HG02885 (cell line): ENCODE measurements around the gene AAR2.
A peak's percentile ranks its signal among the peaks of the same experiment; 100 is the strongest.

Experiments used
- ATAC-seq: cut with Tn5 transposase; IDR thresholded peaks from one replicate; pipeline ENCODE4 v1.9.1; 2021; ENCODE audit warnings: mild to moderate bottlenecking; ENCODE audit not compliant: unreplicated experiment, poor library complexity

AAR2 gene, protein sequence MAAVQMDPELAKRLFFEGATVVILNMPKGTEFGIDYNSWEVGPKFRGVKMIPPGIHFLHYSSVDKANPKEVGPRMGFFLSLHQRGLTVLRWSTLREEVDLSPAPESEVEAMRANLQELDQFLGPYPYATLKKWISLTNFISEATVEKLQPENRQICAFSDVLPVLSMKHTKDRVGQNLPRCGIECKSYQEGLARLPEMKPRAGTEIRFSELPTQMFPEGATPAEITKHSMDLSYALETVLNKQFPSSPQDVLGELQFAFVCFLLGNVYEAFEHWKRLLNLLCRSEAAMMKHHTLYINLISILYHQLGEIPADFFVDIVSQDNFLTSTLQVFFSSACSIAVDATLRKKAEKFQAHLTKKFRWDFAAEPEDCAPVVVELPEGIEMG

DNA sequence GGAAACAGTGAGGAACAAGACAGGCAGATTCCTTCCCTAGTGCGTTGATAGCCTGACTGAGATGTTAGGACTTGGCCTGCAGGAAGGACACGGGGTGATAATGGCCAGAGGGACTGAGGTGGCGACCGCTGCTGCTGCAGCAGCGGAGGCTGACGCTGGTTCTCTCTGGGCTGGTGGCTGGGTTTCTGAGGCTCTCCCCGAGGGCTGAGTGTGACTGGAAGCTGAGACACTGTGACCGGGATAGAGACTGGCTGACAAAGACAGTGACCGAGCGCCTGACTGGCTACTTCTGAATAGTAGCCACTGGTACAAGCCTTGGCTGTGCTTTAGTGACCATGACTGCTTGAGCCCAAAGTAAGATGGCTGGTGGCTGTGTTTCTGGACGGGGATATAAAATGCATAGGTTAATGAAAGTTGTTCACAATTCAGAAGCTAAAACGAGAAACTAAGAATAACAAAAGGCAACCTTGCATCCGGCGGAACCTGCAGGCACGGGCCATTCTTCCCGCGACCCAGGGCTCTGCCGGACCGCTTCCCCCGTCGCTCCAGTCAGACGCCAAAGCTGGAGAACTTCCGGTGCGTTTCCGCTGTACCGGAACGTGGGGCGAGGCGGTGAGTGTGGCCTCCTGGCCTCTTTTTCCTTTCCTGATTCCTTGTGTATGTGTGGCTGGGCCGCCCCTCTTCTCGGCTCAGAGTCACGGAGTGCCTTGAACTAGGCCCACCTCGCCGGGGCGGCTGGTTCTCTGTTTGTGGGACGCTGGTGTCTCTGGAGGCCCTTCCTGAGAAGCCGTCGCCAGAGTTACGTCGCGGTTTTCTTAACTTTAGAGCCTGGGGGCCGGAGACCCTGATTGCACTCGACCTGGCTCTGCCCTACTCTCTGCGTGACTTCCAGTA lies at the start of gene AAR2:
Gene AAR2 (plus strand): TSS at position 587 of the 894 bp plus-strand sequence. CDS start 3,391 bp downstream, outside the sequence.
- peak; percentile 83 for ATAC-seq

DNA sequence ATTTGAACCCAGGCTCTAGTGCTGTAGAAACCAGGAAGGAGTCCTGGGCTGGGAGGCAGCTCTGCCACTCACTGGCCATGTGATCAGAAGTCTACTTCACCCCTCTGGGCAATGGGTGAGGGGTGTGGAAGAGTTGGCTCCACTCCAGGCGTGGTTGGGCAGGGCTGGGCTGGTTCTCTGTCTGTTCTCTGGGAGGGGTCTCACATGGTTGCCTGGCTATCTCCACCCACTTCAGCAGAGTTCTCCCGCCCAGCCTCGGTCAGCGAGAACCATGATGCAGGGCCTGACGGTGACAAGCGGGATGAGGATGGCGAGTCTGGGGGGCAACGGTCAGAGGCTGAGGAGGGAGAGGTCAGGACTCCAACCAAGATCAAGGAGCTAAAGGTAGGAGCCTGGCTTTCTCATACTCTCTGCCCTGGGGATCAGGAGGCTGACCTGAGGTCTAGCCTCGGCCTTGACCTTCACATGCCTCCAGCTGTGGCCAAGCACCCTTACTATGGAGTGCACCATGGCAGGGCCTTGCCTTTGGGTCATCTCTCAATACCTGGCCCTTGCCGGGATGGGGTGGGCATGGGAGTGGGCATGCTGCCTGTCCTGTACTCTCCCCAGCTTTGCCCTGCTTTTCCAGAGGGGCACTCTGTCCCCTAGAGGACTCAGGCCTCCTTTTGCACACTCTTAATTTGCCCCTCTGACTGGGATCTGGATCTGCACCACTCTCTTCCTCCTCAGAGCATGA lies 42.1 kb upstream of the AAR2 start:
- ATAC-seq: no peak

DNA sequence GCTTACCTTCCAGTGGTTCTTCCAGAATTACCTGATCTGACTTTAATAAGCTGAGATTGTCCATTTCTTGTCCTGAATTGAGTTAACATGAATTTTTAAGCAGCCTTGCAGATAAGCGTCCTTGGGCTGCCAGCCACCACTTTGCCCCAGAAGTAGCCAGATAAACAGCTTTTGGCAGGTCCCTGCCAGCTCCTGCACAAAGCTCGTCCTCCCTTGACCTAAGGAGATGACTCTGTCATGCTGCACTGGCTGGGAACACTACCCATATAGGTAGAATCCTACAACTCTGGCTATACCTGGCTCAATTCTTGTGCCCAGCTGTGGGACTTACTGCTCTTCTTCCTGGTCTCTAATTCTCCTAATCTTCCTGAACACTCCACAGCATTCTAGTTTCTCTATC lies 39.6 kb upstream of the AAR2 start:
- ATAC-seq: no peak

DNA sequence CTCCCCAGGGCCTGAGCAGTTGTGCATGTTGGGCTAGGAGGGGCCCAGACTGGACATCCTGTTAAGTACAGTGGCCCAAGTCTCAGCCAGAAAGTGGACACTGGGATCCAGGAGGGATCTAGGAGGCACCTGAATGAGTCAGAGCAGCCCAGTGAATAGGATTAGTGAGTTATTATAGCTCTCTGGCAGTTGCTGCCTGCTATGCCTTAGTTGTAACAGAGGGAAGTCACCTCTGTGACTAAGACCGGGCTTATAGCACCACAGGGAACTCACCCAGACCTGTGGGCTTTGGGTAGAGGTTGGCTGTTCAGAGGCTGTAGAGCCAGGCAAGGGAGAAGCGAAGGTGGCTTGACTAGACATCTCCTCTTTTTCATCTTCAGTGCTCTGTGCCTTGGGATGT lies 39.0 kb upstream of the AAR2 start:
- no peak for ATAC-seq

DNA sequence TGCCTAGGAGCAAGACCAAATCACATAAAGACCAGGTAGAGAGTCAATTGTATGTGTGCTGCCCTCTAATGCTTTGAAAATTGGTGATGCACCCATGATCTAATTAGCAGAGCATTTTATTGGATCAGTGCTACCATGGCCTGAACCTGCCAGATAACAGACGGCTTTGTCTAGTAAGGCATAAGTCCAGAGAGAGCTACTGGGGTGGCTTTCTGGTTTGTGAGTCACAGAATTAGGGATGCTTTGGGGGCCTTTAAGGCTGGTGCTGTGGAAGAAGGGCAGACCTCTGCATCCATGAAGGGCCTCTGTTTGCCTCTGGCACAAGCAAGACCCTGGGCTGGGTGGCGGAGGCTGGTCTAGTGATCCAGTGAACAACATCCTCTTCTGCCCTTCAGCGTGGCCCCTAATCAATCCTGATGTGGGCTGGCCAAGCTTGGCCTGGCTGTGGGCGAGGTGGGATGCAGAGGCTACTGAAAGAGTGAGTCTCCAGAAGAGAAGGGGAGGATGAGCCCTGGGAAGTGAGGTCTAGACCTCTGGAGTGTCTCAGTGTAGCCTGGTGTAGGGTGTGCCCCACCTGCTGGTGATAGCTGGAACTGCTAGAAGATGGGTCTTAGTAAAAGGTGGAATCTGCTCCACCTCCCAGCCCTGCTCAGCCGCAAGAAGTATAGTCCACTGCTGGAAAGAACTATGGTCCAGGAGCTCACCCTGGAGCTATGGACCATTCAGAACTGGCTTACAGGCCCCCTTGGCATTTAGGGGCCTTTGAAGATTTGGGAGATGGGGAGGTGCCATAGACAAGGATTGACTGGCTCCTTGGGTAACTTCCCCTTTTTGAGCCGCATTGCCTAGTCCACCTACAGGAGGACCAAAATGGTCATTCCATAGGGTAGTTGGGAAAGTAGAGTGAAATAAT lies 36.7 kb upstream of the AAR2 start:
- ATAC-seq: peak; percentile 50

DNA sequence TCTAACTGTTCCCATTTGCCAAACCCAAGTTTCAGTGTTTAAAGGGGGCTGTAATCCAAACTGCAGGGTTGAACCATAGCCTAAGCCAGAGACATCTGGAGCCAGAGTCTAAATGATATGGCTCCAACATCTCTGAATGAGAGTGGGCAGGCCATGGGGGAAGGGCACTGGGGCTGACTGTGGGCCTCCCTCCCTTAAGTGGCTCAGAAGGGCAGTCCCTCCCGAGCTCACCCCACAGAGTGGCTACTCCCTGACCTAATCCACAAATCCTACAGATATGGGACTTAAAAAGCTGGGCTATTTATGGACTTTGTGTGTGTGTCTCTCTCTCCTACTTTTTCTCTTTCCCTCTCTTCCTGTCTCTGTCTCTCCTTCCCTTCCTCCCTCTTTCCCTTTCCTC lies 35.8 kb upstream of the AAR2 start:
- ATAC-seq: no peak

DNA sequence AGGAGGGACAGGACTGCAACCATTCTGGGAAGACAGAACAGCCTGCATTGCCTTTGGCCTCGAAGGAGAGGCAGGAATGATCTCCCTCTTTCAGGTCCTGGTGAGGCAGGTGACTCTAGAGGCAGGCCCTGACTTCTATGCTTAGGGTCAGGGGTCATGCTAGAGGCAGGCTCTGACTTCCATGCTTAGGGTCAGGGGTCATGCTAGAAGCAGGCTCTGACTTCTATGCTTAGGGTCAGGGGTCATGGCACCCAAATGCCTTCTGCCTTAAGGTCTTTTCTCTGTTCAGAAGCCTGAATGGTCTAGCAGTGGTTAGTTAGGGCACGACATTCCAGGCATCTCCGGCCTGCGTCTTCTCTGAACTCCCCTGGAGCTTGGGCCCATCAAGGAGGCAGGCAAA lies 35.1 kb upstream of the AAR2 start:
- ATAC-seq: no peak

DNA sequence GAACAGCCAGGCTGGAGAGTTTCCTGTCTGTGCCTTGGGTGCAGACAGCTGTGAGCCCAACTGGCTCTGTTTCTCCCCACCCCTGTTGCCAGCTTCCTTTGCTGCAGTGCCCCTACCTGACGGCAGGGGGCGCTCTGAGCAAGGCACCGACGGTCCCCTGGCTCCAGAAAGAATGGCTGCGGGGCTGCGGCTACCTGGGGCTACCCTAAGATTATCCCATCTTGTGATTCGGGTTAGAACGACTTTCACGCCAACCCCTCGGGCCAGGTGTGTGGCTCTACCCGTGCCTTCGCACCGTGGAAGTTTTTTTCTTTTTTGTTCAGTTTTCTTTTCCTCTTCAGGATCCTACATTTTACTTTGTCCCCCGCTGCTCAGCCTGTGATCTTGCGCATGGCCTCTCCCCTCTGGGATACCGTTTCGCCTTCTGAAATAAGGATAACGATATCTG lies 33.4 kb upstream of the AAR2 start:
- ATAC-seq: no peak

DNA sequence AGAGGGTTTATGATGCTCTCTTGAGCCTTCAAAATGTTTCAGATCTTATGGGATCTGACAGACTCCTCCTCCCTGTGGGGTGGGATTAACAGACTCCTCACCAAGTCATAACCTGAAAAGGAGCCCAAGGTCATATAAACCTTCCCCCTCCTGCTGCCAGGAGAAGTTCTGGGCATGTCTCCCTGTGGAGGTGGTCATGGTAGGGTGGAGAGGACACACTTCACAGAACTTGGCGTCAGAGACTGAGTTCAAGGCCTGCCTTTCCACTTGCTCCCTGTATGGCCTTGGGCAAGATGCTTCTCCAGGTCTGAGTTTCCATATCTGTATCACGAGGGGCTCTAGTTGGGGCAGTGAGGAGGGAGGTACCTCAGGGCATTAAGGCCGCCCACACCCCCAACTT lies 32.4 kb upstream of the AAR2 start:
- no peak for ATAC-seq

DNA sequence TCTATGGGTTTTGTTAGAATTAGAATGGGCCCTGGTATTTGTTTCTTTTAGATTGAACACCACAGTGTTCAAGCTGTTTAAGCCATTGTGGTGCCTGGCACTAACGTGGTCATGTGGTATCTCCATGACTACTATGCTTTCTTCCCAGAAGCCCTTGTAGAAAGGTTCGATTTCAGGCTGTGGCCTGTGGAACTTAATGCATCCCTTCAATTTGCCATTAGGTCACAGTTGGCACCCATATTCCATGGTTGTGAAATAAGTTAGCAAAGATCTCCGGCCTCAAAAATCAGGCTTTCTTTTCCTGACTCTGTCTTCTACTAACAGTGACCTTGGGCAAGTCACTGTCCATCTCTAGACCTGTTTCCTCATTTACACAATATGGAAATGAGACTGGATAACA lies 31.3 kb upstream of the AAR2 start:
- no peak for ATAC-seq

DNA sequence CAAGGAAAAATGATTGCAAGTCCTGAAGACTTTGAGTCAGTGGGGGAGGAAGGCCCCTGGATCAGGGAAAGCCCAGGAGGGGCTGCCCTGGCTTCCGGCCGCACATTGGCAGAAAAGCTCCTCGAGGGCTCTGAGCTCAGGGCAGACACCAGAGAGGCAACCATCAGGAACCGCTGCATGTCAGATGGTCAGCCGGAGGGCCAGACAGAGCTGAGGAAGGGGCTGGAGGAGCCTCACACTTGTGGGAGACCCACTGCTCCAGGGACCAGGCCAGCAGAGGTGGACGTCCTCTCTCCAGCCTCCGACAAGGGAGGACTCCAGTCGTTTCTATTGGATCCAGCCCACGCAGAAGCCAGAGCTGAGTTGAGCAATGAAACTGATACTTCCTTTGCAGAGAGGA lies 30.2 kb upstream of the AAR2 start:
- ATAC-seq: no peak

DNA sequence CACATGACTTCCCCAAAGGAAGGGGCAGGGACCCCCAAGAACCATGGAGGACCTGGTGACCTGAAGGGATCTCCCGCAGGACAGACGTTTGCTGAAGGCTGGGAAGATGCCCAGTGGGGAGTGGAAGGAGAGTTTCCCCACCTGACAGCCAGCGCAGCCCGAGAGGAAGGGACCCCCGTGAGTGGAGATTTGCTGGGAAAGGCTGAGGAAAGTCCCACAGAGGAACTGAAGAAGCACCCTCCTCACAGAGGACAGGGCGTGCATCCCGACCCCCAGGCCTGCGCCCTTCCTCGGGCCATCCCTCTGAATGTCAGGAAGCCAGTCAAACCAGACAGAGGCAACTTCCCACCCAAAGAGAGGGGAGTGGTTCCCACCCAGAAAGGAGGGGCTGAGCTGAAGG lies 29.6 kb upstream of the AAR2 start:
- no peak for ATAC-seq

DNA sequence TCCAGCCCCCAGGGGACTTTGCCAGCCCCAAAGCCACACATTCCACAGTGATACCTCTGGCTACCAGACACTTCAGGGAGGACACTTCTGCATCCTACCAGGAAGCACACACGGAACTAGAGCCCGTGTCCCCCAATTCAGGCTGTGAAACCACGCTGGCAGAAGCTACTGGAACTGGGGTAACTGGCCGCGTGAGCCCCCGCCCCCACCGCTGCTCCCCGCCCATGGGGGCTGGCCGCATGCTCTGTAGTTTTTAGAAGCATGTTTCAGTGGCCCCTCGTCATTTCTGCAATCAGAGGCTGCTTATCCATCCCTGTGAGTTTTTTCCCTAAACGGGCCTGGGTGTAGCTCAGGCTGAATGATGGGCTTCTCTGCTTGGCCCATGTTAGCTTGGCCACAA lies 28.7 kb upstream of the AAR2 start:
- ATAC-seq: no peak

DNA sequence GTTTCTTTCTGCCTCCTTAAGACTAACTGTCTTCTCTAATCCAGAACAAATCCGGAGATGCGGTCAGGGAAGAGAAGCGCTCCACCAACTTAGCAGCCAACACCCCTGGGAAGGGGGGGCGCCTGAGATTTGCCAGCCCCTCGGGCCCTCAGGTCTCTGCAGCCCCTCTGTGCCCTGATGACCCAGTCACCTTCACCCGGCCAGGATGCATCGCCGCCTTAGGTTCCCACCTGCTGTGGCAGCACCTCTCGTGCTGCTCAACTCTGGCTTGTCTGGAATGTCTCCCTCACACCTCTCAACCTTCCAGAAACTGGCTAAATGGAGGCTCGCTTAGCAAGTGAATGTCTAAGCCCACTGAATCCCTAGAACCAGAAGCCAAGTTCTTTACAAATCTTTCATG lies 28.0 kb upstream of the AAR2 start:
- ATAC-seq: no peak

DNA sequence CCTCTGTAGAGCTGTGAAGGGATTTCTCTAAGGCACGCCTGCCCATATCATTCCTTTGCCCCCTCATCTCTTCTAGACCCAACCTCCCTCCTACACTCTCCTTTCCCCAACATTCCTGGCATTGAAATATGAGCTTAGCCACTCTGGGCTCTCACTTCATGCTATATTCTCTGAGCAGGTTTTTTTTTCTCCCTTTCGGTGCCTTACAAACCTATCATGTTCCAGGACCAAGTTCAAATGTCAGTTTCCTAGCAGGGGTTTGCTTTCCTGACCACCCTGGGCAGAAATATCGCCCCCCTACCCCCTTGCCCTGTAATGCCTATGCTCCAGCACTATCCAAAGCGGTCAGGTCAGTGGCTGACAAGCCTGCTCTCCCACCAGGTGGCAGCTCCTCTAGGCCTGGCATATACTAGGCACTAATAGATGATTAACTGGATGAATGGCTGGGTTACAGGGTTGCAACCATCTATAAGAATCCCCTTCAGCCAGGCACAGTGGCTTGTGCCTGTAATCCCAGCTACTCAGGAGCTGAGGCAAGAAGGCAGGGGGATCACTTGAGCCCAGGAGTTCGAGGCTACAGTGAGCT lies 25.7 kb upstream of the AAR2 start:
- no peak for ATAC-seq

DNA sequence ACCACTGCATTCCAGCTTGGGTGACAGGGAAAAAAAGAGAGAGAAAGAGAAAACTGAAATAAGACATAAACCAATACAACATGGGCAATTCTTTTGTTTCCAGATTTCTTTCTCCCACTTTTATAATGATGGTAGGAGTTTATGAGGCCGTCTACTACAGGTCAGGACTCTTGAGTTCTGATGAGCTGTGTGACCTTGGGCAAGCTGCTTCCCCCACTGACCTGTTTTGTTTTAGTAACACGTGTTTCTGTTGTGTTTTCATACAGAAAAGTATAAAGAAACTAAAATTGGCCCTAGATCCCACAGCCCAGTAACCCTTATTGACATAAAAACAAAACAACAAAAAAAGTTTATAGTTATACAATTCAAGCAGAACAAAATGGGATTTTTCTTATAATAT lies 22.9 kb upstream of the AAR2 start:
- ATAC-seq: no peak

DNA sequence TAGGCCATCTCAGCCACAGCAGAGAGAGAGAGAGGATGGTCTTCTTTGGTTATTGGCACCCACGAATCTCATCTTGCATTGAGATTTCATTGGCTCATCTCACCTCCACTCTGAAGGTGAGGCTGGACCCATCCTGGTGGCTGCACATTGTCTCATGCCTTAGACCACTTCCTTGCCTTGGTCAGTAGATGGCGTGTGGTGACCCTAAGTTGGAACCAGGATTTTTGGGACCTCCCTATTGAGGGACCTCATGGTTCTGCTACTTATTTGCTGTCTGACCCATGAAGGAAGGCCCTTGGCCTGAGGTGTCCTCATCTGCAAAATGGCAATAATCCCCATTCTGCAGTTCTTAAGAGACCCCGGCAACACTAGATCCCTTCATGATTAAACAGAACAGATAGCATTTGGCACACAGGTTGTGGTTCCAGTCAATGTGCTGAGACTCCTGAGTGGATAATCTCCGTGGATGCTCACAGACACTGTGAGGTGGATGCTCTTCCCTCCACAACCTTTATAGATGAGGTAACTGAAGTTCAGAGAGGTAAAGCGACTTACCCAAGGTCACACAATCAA lies 21.5 kb upstream of the AAR2 start:
- ATAC-seq: no peak

DNA sequence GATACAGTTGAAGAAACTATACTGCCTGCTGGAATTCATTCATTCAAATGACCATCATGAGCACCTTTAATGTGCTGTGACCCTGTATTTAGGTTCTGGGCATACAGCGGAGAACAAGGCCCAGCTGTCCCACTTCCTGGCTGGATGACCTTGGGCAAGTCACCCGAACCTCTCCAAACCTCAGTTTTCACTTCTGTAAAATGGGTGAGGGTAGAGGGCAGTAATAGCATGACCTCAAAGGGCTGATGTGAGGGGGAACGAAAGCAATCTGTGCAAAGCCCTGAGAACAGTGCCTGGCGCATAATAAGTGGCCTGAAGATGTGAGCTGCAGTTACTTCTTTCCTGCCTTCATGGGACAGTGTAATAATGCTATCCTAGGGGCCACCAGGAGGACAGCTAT lies 20.5 kb upstream of the AAR2 start:
- ATAC-seq: no peak
